Activated CD8-positive, alpha-beta T cell treated with anti-CD3 and anti-CD28 coated beads, Interleukin-2, amount 10 ng/mL, durations not matched to agents 7 days and 5 days (primary cell): ENCODE measurements around the gene MICAL2. TPM values are rescaled to one million over a fixed set of nuclear protein-coding genes. Genes with fewer than 3 reads are reported as not detected.
A peak's percentile ranks its signal among the peaks of the same experiment; 100 is the strongest.

ENCODE experiments used
- ATAC-seq: fragments of 150-1000 bp; cut with Tn5 transposase; one replicate; pipeline ENCODE4 v1.10.0; 2021; ENCODE audit warnings: moderate library complexity
- CTCF ChIA-PET: fragments of 350-600 bp; sonication (Branson Sonifier 250); formaldehyde crosslinking; loops from one replicate; lab custom pipeline; 2021; ENCODE audit warnings: antibody characterized with exemption; lab: Charles Lee
- POLR2A ChIA-PET: fragments of 350-600 bp; sonication (Branson Sonifier 250); formaldehyde crosslinking; loops from one replicate; lab custom pipeline; 2021; ENCODE audit warnings: antibody characterized with exemption; lab: Charles Lee
- DNase-seq: peaks from one replicate; pipeline ENCODE4 v3.0.0-alpha.2; 2020
- H3K27ac Mint-ChIP-seq: one replicate; pipeline ENCODE4 v1.8.0; 2021; ENCODE audit warnings: mild to moderate bottlenecking, mixed read lengths
- H3K27me3 Mint-ChIP-seq: one replicate; pipeline ENCODE4 v1.8.0; 2021; ENCODE audit warnings: low read depth, mixed read lengths
- H3K36me3 Mint-ChIP-seq: one replicate; pipeline ENCODE4 v1.8.0; 2021; ENCODE audit warnings: low read depth, mixed read lengths
- H3K4me1 Mint-ChIP-seq: one replicate; pipeline ENCODE4 v1.8.0; 2021; ENCODE audit warnings: low read depth, mixed read lengths
- H3K4me3 Mint-ChIP-seq: one replicate; pipeline ENCODE4 v1.8.0; 2021; ENCODE audit warnings: mild to moderate bottlenecking, mixed read lengths
- H3K9me3 Mint-ChIP-seq: one replicate; pipeline ENCODE4 v1.8.0; 2022; ENCODE audit warnings: mixed read lengths; ENCODE audit not compliant: insufficient read depth
- total RNA-seq, 2 experiments: library from RNA; stranded (reverse); gene quantifications; one replicate each; pipeline ENCODE4 v1.2.3, GENCODE V29; 2021

MICAL2 gene
- total RNA-seq, 2 experiments from 2014 or later, result 34.9 to 37.5 TPM

DNA sequence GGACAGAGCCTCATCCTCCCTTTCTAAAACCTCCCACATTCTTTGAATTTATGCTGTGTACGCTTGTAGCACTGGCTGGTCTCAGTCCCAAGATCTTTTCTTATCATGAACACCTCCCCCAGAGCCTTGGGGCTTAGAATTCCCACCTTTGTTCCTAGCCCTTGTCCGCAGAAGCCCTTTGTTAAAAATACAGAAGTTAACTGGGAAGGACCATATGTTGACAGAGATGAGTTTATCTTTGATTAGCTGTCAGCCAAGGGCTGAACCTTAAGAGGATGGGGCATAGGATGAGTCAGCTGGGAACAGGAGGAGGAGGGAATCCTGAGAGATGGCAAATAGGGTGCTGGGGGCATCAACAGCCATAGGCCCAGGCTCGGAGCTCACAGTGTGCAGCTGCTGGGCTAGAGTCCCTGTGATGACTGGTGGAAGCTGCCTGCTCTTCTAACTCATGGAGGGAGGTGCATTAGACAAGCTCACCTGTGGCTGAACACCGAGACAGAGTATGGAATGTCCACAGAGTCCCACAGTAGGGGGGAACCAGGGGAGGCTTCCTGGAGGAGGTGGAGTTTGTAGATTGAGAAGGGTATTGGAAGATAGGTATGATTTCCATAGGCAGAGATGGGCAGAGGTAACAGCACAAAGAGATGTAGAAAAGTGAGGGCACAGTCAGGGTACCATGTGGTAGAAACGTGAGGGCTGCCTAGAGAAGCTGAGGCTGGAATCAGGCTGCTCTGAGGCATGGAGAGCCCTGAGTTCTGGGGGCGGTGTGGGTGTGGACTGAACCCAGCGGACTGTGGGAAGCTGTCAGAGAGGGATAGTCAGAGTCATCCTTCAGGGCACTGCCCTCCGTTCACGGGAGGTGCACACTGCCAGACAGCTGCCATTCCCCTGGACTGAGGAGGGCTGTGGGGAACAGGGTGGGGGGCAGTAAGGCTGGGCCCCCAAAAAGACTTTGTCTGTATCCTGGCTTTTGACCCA lies 9.9 kb downstream of the MICAL2 start:
- Mint-ChIP-seq H3K27ac (peak overlapping the region; percentile 48), H3K4me1 (peaks cover 57% of the 10 kb centered on the region), H3K9me3 (no peaks in the 10 kb centered on the region), H3K27me3 (no peaks in the 10 kb centered on the region), H3K4me3 (no peak overlapping the region), H3K36me3 (peaks cover 8% of the 10 kb centered on the region)
- POLR2A ChIA-PET, result interaction anchor here (0.7 to 1.1 kb wide), 4 partner anchors 10 to 1149 kb away, joined by 3 to 5 read pairs (median 3); partner anchors contain the start of gene MICAL2
- DNase-seq, result no peak
- no peak for ATAC-seq
- CTCF ChIA-PET, result interaction anchor here (1.2 to 3.7 kb wide), 8 partner anchors 11 to 116 kb away, joined by 3 to 17 read pairs (median 4); partner anchors contain the start of gene MICAL2

DNA sequence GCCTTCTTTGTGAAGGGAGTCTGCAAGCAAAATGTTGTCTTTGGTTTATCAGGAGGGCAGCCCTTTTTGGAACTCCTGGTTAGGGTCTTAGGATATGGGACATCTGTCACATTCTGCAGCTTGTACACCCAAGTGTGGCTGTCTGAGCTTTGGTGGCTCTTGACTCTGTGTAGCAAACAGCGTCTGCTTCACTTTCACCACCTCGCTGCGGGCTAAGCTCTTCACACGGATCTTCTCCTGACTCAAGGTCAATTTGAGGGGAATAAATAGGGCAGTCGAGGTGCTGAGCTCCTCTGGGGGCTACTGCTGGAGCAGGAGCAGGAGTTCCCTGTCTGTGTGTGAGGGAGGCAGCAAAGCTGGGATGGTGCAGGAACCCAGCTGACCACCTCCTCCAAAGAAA lies 10.6 kb downstream of the MICAL2 start:
- DNase-seq (no peak), ATAC-seq (no peak)
- no peak overlapping the region for H3K4me3 Mint-ChIP-seq
- CTCF ChIA-PET, result interaction anchor here (0.8 to 3.7 kb wide), 11 partner anchors 11 to 145 kb away, joined by 3 to 17 read pairs (median 4); partner anchors contain the start of gene MICAL2
- H3K4me1 Mint-ChIP-seq, result peaks cover 61% of the 10 kb centered on the region
- H3K27me3 Mint-ChIP-seq, result no peaks in the 10 kb centered on the region
- peaks cover 8% of the 10 kb centered on the region for H3K36me3 Mint-ChIP-seq
- no peak overlapping the region for H3K27ac Mint-ChIP-seq
- POLR2A ChIA-PET, result interaction anchor here (0.7 to 1.1 kb wide), 4 partner anchors 11 to 1148 kb away, joined by 3 to 5 read pairs (median 3); partner anchors contain the start of gene MICAL2
- no peaks in the 10 kb centered on the region for H3K9me3 Mint-ChIP-seq

DNA sequence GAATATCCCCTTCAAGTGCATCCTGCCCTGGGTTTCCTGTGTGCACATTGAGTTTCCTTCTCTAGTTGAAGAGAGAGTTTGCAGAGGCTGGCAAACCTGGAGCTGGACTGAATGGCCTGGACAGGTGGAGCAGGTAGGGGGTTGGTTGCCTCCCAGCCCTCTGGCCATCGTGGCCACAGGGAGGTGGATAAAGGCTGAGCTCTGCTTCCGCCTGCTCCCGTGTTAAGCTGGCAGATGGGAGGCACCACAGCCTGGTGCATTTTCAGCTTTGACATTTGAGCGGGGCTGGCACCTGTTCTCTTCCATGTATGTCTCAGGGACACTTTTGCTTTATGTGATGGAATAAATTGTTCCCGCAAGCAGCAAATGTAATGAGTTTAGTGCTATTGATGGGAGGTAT lies 11.1 kb downstream of the MICAL2 start:
- ChIA-PET CTCF (interaction anchor here (0.6 to 3.7 kb wide), 13 partner anchors 9 to 145 kb away, joined by 3 to 17 read pairs (median 4); partner anchors contain the start of gene MICAL2), POLR2A (interaction anchor here (0.7 to 1.1 kb wide), 3 partner anchors 13 to 1148 kb away, joined by 3 read pairs; no protein-coding TSS in a partner anchor)
- DNase-seq (no peak), ATAC-seq (no peak)
- Mint-ChIP-seq H3K36me3 (peaks cover 4% of the 10 kb centered on the region), H3K27me3 (no peaks in the 10 kb centered on the region), H3K4me1 (peaks cover 64% of the 10 kb centered on the region), H3K9me3 (no peaks in the 10 kb centered on the region), H3K4me3 (no peak overlapping the region), H3K27ac (no peak overlapping the region)

- Mint-ChIP-seq H3K27ac (no peak overlapping the region), H3K4me1 (peaks cover 64% of the 10 kb centered on the region), H3K27me3 (no peaks in the 10 kb centered on the region), H3K36me3 (peaks cover 6% of the 10 kb centered on the region), H3K9me3 (no peaks in the 10 kb centered on the region), H3K4me3 (no peak overlapping the region)
- POLR2A ChIA-PET, result interaction anchor here (0.7 kb wide), 1 partner anchor 13 kb away, joined by 3 read pairs; no protein-coding TSS in a partner anchor
- no peak for DNase-seq
- CTCF ChIA-PET, result interaction anchor here (0.6 to 3.7 kb wide), 14 partner anchors 9 to 144 kb away, joined by 3 to 17 read pairs (median 4); partner anchors contain the start of gene MICAL2
- peak; percentile 40 for ATAC-seq
Measured at GRCh38 chr11:12122083-12122482, 11.7 kb downstream of the MICAL2 start.

DNA sequence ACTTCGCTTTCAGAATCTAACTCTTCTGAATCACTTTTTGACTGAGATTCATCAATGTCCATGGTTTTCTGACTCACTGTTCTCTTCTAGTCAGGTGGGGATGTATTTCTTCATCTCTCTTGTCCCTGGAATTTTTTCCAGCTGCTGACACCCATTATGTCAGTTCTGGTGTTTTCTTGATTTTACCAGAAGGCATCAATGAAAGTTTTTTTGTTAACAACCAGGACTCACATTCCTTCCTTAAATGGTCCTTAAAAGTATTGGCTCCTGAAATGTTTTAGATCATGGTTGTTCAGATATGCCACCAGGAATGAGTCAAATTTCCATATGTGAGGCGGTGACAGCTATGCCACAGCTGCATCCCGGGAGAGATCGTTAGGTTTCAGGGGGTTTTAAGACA lies 12.9 kb downstream of the MICAL2 start:
- ChIA-PET POLR2A (no interaction called here), CTCF (interaction anchor here (1.0 to 3.7 kb wide), 10 partner anchors 12 to 112 kb away, joined by 3 to 17 read pairs (median 6); partner anchors contain the start of gene MICAL2)
- DNase-seq (no peak), ATAC-seq (no peak)
- H3K27ac Mint-ChIP-seq, result no peak overlapping the region
- no peaks in the 10 kb centered on the region for H3K27me3 Mint-ChIP-seq
- no peak overlapping the region for H3K4me3 Mint-ChIP-seq
- peaks cover 6% of the 10 kb centered on the region for H3K36me3 Mint-ChIP-seq
- H3K4me1 Mint-ChIP-seq, result peaks cover 67% of the 10 kb centered on the region
- no peaks in the 10 kb centered on the region for H3K9me3 Mint-ChIP-seq

- no peak overlapping the region for H3K27ac Mint-ChIP-seq
- CTCF ChIA-PET, result interaction anchor here (1.0 to 2.8 kb wide), 9 partner anchors 11 to 112 kb away, joined by 3 to 11 read pairs (median 5); no protein-coding TSS in a partner anchor
Measured at GRCh38 chr11:12123799-12124198, 13.4 kb downstream of the MICAL2 start.

DNA sequence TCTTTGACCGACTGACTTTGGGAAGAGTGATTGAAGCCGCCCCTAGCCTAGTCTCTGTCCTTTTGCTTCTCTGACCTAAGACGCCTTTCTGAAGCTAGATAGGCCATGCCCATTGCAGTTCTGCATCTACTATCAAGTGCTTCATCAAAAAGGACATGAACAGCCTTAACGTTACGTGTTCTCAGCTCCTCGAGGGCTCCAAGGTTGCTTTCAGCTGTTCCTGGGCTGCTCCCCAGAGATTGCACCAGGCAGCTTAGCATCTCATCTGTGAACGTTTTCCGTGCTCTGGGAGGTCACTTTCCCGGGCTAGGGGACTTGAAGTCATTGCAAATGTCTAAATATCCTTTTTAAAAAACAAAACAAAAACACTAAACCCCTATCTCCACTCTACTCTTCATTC lies 13.9 kb downstream of the MICAL2 start:
- ATAC-seq (no peak), DNase-seq (no peak)
- ChIA-PET CTCF (interaction anchor here (0.7 to 2.8 kb wide), 8 partner anchors 11 to 101 kb away, joined by 3 to 11 read pairs (median 4); no protein-coding TSS in a partner anchor), POLR2A (no interaction called here)
- peaks cover 65% of the 10 kb centered on the region for H3K4me1 Mint-ChIP-seq
- no peaks in the 10 kb centered on the region for H3K9me3 Mint-ChIP-seq
- no peak overlapping the region for H3K4me3 Mint-ChIP-seq
- peaks cover 3% of the 10 kb centered on the region for H3K36me3 Mint-ChIP-seq
- H3K27ac Mint-ChIP-seq, result peak overlapping the region; percentile 72
- no peaks in the 10 kb centered on the region for H3K27me3 Mint-ChIP-seq

More at GRCh38 chr11:12123799-12124198, 13.4 kb downstream of the MICAL2 start:
- H3K27me3 Mint-ChIP-seq, result no peaks in the 10 kb centered on the region
- DNase-seq, result no peak
- no peak for ATAC-seq
- peaks cover 68% of the 10 kb centered on the region for H3K4me1 Mint-ChIP-seq
- POLR2A ChIA-PET, result no interaction called here
- no peak overlapping the region for H3K4me3 Mint-ChIP-seq
- peaks cover 3% of the 10 kb centered on the region for H3K36me3 Mint-ChIP-seq
- no peaks in the 10 kb centered on the region for H3K9me3 Mint-ChIP-seq

DNA sequence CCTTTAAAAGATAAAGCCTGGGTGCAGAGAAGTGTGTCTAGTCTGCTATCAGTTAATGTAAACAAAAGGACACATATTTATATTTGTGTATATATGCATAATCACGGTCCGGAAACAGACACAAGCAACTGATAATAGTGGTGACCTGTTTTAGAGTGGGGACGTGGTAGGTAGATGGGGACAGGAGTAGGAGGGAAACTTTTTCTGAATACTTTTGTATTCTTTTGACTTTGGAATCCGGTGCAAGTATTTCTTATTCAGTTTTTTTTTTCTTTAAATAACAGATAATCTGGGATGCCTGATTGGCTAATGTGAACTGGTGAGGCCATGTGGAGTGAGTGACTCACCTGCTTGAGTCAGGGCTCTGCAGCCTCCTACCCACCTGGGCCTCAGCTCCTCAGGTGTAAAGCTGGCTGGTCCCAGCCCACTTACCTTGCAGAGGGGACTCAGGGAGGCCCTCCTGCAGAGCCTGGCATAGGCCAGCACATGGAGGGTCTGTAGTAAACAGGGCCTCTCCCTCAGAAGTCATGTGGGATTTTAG lies 15.3 kb downstream of the MICAL2 start:
- Mint-ChIP-seq H3K4me3 (no peak overlapping the region), H3K36me3 (peaks cover 3% of the 10 kb centered on the region), H3K27ac (no peak overlapping the region), H3K9me3 (no peaks in the 10 kb centered on the region), H3K4me1 (peaks cover 62% of the 10 kb centered on the region), H3K27me3 (no peaks in the 10 kb centered on the region)
- CTCF ChIA-PET, result interaction anchor here (0.8 to 2.2 kb wide), 6 partner anchors 18 to 111 kb away, joined by 3 to 8 read pairs (median 4); no protein-coding TSS in a partner anchor
- ATAC-seq, result no peak
- POLR2A ChIA-PET, result interaction anchor here (0.7 to 0.8 kb wide), 2 partner anchors 11 to 91 kb away, joined by 3 read pairs; no protein-coding TSS in a partner anchor
- no peak for DNase-seq

GRCh38 chr11:12126344-12127019 lies 16.1 kb downstream of the MICAL2 start:
- ATAC-seq, result no peak
- DNase-seq, result no peak
- Mint-ChIP-seq H3K4me3 (no peak overlapping the region), H3K27me3 (no peaks in the 10 kb centered on the region), H3K27ac (peak overlapping the region; percentile 10), H3K36me3 (peaks cover 3% of the 10 kb centered on the region), H3K9me3 (no peaks in the 10 kb centered on the region), H3K4me1 (peaks cover 57% of the 10 kb centered on the region)
- POLR2A ChIA-PET, result interaction anchor here (0.7 to 0.8 kb wide), 2 partner anchors 10 to 90 kb away, joined by 3 read pairs; no protein-coding TSS in a partner anchor
- CTCF ChIA-PET, result interaction anchor here (0.8 to 2.2 kb wide), 7 partner anchors 17 to 111 kb away, joined by 3 to 5 read pairs (median 3); no protein-coding TSS in a partner anchor

DNA sequence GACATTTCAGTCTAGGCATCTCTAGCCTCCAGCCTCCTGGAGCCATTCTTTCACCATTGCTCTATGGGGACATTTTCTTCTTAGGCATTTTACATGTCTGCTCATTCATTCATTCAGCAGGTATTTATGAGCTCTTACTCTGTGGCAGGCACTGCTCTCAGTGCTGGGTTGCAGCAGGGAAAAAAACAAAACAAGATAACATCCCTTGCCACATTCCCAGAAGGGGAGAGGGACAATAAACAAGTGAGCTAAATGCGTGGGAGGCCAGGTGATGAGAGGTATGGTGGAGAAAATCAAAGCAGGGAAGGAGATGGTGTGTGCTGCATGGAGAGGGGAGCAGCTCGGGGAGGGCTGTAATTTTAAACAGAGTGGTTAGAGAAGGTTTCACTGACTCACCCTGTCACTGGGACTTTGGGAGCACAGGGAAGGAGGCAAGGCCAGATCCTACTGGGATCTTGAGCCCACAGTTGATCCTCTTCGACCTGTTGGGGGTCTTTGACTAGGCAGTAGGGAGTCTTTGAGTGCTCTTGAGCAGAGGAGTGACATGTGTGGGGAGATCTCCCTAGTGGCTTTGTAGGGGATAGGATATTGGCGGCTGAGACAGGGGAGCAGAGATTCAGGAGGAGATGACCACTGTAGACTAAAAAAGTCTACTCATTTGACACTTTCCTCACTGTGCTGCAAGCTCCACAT lies 17.0 kb downstream of the MICAL2 start:
- no peaks in the 10 kb centered on the region for H3K27me3 Mint-ChIP-seq
- ChIA-PET CTCF (interaction anchor here (0.8 to 2.2 kb wide), 7 partner anchors 16 to 110 kb away, joined by 3 to 5 read pairs (median 4); no protein-coding TSS in a partner anchor), POLR2A (no interaction called here)
- DNase-seq, result no peak
- H3K4me3 Mint-ChIP-seq, result no peak overlapping the region
- H3K27ac Mint-ChIP-seq, result peak overlapping the region; percentile 40
- H3K4me1 Mint-ChIP-seq, result peaks cover 51% of the 10 kb centered on the region
- no peaks in the 10 kb centered on the region for H3K9me3 Mint-ChIP-seq
- H3K36me3 Mint-ChIP-seq, result peaks cover 3% of the 10 kb centered on the region
- ATAC-seq, result no peak
